Erythroblast (primary cell): Measurements from ENCODE around the gene TIMELESS.

Experiments
- GATA1 ChIP-seq: IDR thresholded peaks from 2 replicates; pipeline ENCODE4 v1.6.1; 2011; ENCODE audit warnings: low read depth, mild to moderate bottlenecking, control low read depth, low read length, moderate library complexity
- POLR2A ChIP-seq: IDR thresholded peaks from 2 replicates; pipeline ENCODE4 v1.6.1; 2011; ENCODE audit warnings: mild to moderate bottlenecking, low read length

DNA sequence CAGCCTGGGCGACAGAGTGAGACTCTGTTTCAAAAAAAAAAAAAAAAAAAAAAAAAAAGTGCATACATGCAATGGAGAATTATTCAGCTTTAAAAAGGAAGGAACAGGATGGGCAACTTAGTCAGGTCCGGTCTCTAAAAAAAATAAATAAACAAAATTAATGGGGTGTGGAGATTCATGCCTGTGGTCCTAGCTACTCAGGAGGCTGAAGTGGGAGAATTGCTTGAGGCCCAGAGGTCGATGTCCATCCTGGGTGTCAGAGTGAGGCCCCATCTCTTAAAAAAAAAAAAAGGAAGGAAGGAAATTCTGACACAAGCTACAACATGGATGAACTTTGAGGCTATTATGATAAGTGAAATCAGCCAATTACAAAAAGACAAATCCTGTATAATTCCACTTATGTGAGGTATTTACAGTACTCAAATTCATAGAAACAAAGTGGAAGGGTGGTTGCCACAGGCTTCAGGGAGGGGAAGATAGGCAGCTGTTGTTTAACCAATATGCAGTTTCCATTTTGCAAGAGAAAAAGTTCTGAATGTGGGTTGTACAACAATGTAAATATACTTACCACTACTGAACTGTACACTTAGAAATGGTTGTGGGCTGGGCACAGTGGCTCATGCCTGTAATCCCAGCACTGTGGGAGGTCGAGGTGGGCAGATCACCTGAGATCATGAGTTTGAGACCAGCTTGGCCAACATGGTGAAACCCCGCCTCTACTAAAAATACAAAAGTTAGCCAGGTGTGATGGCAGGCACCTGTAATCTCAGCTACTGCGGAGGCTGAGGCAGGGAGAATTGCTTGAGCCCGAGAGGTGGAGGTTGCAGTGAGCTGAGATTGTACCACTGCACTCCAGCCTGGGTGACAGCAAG lies 74.3 kb downstream of the TIMELESS start:
- TF ChIP-seq POLR2A (no peak), GATA1 (no peak)
